HFFc6 (cell line): ENCODE measurements around the gene DNTTIP2. TPM values are rescaled to one million over a fixed set of nuclear protein-coding genes. Genes with fewer than 3 reads are reported as not detected.

Source experiments
- DNase-seq: peaks from one replicate; pipeline ENCODE4 v3.0.0-alpha.2; 2018
- H3K27ac Mint-ChIP-seq: 2 replicates; pipeline ENCODE4 v1.8.0; 2020; ENCODE audit warnings: mild to moderate bottlenecking, mixed read lengths
- H3K27me3 Mint-ChIP-seq: 2 replicates; pipeline ENCODE4 v1.8.0; 2021; ENCODE audit warnings: mild to moderate bottlenecking, moderate library complexity, mixed read lengths; ENCODE audit not compliant: insufficient read depth
- H3K36me3 Mint-ChIP-seq: 2 replicates; pipeline ENCODE4 v1.8.0; 2021; ENCODE audit warnings: low read depth, mixed read lengths
- H3K4me1 Mint-ChIP-seq: 2 replicates; pipeline ENCODE4 v1.8.0; 2020; ENCODE audit warnings: low read depth, mixed read lengths
- H3K4me3 Mint-ChIP-seq: 2 replicates; pipeline ENCODE4 v1.8.0; 2020; ENCODE audit warnings: mild to moderate bottlenecking, moderate library complexity, mixed read lengths
- H3K9me3 Mint-ChIP-seq: 2 replicates; pipeline ENCODE4 v1.8.0; 2020; ENCODE audit warnings: mild to moderate bottlenecking, mixed read lengths
- CTCF ChIP-seq: fragments of 200-600 bp; sonication (generic); IDR thresholded peaks from 2 replicates; pipeline ENCODE4 v1.5.0; 2021; ENCODE audit warnings: antibody characterized with exemption, mild to moderate bottlenecking
- total RNA-seq, 6 experiments: library from RNA; stranded (reverse); fragmentation: NEBNext Ultra II Directional; extraction: Animal tissue kit (Norgen Biotek cat#: 25700); gene quantifications; 2 replicates in 1 of 6; 3 replicates in 5 of 6; pipeline ENCODE4 v1.2.3, GENCODE V29; 2021

The DNTTIP2 gene
- total RNA-seq, 6 experiments from 2014 or later, result 51.8 to 65.7 (median 60.1) TPM

- no peak for TF ChIP-seq CTCF
- peaks cover 27% of the 10 kb centered on the region for H3K27me3 Mint-ChIP-seq
- no peak overlapping the region for H3K27ac Mint-ChIP-seq
- H3K4me3 Mint-ChIP-seq, result no peak overlapping the region
- H3K36me3 Mint-ChIP-seq, result peaks cover 11% of the 10 kb centered on the region
- H3K4me1 Mint-ChIP-seq, result peaks cover 32% of the 10 kb centered on the region
- no peak for DNase-seq
- H3K9me3 Mint-ChIP-seq, result peaks cover 6% of the 10 kb centered on the region; the same call in 1 of the 2 replicates
Measured at GRCh38 chr1:93910305-93910704, 31.3 kb upstream of the DNTTIP2 start.

GRCh38 chr1:93909146-93910050, 30.4 kb upstream of the DNTTIP2 start, which contains the start of gene GCLM:
GCLM (minus strand) TSS chr1:93909430; CDS start chr1:93909163, 267 bp downstream.
- Mint-ChIP-seq H3K4me1 (peaks cover 40% of the 10 kb centered on the region), H3K27ac (peak within 1 kb of the TSS; percentile 84), H3K36me3 (peaks cover 11% of the 10 kb centered on the region), H3K9me3 (peaks cover 6% of the 10 kb centered on the region; the same call in 1 of the 2 replicates), H3K4me3 (peak within 1 kb of the TSS; percentile 94), H3K27me3 (peaks cover 18% of the 10 kb centered on the region)
- DNase-seq, result peak; percentile 96
- peak; percentile 91 for TF ChIP-seq CTCF

GRCh38 chr1:93908394-93909145, 29.6 kb upstream of the DNTTIP2 start:
- Mint-ChIP-seq H3K4me3 (peak overlapping the region; percentile 94), H3K27me3 (peaks cover 11% of the 10 kb centered on the region), H3K9me3 (peaks cover 6% of the 10 kb centered on the region; the same call in 1 of the 2 replicates), H3K4me1 (peaks cover 46% of the 10 kb centered on the region), H3K27ac (peak overlapping the region; percentile 84), H3K36me3 (peaks cover 11% of the 10 kb centered on the region)
- no peak for TF ChIP-seq CTCF
- no peak for DNase-seq

GRCh38 chr1:93907718-93908117, 28.7 kb upstream of the DNTTIP2 start:
- H3K4me3 Mint-ChIP-seq, result peak overlapping the region; percentile 94
- peaks cover 46% of the 10 kb centered on the region for H3K4me1 Mint-ChIP-seq
- H3K9me3 Mint-ChIP-seq, result peaks cover 6% of the 10 kb centered on the region; the same call in 1 of the 2 replicates
- H3K36me3 Mint-ChIP-seq, result peaks cover 11% of the 10 kb centered on the region
- peak overlapping the region; percentile 74 for H3K27ac Mint-ChIP-seq
- TF ChIP-seq CTCF, result no peak
- peaks cover 8% of the 10 kb centered on the region for H3K27me3 Mint-ChIP-seq
- peak; percentile 20 for DNase-seq

- DNase-seq, result no peak
- Mint-ChIP-seq H3K27me3 (no peaks in the 10 kb centered on the region; the same call in 1 of the 2 replicates), H3K27ac (peak overlapping the region; percentile 51; the same call in 1 of the 2 replicates), H3K4me3 (peak overlapping the region; percentile 94), H3K36me3 (peaks cover 11% of the 10 kb centered on the region), H3K4me1 (peaks cover 46% of the 10 kb centered on the region), H3K9me3 (no peaks in the 10 kb centered on the region)
- TF ChIP-seq CTCF, result no peak
Measured at GRCh38 chr1:93906480-93906879, 27.5 kb upstream of the DNTTIP2 start.
